Measurements from ENCODE around the gene GSTA3. TPM values are rescaled to one million over a fixed set of nuclear protein-coding genes. Genes with fewer than 3 reads are reported as not detected.

GSTA3 gene
- total and polyA plus RNA-seq, 2 donors (not counting 3 experiments of a cell fraction or from before 2014, with no cell fraction given) = not detected

DNA sequence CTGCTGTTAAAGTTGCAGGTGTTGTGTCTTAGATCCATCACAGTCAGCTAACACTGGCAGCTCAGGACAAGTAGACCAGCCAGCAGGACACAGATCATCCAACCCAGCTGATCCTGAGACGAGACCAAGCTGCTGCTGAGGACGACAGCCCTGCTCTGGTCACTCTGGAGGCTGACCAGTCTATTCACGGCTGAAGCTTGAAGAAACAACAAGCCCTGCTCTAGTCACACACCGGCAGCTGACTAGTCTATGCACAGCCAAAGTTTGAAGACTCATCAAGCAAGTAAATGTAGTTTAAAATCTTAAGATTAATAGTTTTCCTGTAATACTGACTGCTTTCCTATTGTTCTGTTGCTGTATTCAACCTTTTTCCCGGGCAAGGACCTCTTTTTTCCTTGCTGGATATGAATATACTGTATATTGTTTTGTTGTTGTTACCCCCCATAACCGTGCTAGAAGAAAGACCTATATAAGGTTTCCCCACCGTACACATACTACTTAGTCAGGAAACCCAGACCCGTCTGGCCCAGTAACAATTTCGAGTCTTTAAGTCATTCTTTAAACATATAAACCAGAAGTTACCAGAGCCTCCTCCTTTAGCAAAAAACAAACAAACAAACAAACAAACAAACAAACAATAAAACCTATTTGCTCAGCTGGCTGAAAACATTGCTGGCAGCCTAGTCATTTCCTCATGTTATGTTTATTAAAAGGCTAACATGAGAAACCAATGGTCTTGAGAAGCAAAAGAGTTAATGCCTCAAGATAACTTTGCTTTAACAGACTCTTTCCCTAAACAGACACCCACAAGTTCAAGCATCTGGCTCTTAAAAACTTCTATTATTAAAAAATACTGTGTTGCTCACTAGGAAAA is 16.7 kb upstream of the GSTA3 start:
- CTCF ChIA-PET = no interaction called here
- H4K20me1 ChIP-seq (replicated peaks; ENCODE audit: control insufficient read depth, extremely low read depth, insufficient read depth, low read length) = no peaks in the 10 kb centered on the region

More for the DNA sequence above, 16.7 kb upstream of the GSTA3 start:
- Histone ChIP-seq H3K27me3 (ENCODE audit: control insufficient read depth in 2 of 2, insufficient read depth in 2 of 2, low read length in 2 of 2) (no peaks in the 10 kb centered on the region), H3K9ac (replicated peaks; ENCODE audit: extremely low read depth, insufficient read depth, low read length) (no peak overlapping the region), H3K4me2 (ENCODE audit: insufficient read depth, low read length) (no peak overlapping the region), H3K79me2 (ENCODE audit: control insufficient read depth, insufficient read depth, low read length) (no peaks in the 10 kb centered on the region), H3K4me1 (ENCODE audit: control insufficient read depth, extremely low read depth, insufficient read depth, low read length) (peaks cover 11% of the 10 kb centered on the region), H3K9me3 (replicated peaks; ENCODE audit: control insufficient read depth, insufficient read depth, low read length) (no peaks in the 10 kb centered on the region), H3K27ac (ENCODE audit: insufficient read depth, low read depth, low read length) (no peak overlapping the region), H3K36me3 (ENCODE audit: control insufficient read depth in 2 of 2, extremely low read depth in 1 of 2, insufficient read depth in 2 of 2, low read length in 2 of 2) (no peaks in the 10 kb centered on the region), H3K4me3 (replicated peaks in 1 of 3; ENCODE audit: insufficient read depth in 1 of 3, low read depth in 1 of 3, low read length in 3 of 3) (no peak overlapping the region), H2AFZ (ENCODE audit: low read depth, low read length) (peak overlapping the region; percentile 29), H3K9me1 (replicated peaks; ENCODE audit: control insufficient read depth, extremely low read depth, insufficient read depth, low read length) (no peaks in the 10 kb centered on the region)
- POLR2A ChIA-PET = interaction anchor here (0.6 kb wide), 1 partner anchor 507 kb away, joined by 4 read pairs; no protein-coding TSS in a partner anchor
- peak; percentile 62 for FAIRE-seq
- intact Hi-C loops (cut with micrococcal nuclease) = no loop called here
- dilution Hi-C loops (cut with MboI; ENCODE audit: extremely low pct_ligation_motif_present, low sequenced_read_pairs) = no loop called here
- no peak for DNase-seq (ENCODE audit: low read depth, low spot score)
- TF ChIP-seq JUN (IDR thresholded peaks at IDR 0.05; ENCODE audit: borderline replicate concordance, insufficient read depth, insufficient read length, low read depth) = no peak
- no peak for TF ChIP-seq POLR2AphosphoS5 (IDR thresholded peaks at IDR 0.05; ENCODE audit: insufficient read depth, low read depth, low read length)
- TF ChIP-seq EZH2 (IDR thresholded peaks at IDR 0.05; ENCODE audit: borderline replicate concordance, low read depth, low read length, severe bottlenecking) = no peak
- TF ChIP-seq, protein P1, sequence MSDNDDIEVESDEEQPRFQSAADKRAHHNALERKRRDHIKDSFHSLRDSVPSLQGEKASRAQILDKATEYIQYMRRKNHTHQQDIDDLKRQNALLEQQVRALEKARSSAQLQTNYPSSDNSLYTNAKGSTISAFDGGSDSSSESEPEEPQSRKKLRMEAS (IDR thresholded peaks at IDR 0.05; ENCODE audit: insufficient read depth, insufficient read length) = no peak
- TF ChIP-seq, protein P2, sequence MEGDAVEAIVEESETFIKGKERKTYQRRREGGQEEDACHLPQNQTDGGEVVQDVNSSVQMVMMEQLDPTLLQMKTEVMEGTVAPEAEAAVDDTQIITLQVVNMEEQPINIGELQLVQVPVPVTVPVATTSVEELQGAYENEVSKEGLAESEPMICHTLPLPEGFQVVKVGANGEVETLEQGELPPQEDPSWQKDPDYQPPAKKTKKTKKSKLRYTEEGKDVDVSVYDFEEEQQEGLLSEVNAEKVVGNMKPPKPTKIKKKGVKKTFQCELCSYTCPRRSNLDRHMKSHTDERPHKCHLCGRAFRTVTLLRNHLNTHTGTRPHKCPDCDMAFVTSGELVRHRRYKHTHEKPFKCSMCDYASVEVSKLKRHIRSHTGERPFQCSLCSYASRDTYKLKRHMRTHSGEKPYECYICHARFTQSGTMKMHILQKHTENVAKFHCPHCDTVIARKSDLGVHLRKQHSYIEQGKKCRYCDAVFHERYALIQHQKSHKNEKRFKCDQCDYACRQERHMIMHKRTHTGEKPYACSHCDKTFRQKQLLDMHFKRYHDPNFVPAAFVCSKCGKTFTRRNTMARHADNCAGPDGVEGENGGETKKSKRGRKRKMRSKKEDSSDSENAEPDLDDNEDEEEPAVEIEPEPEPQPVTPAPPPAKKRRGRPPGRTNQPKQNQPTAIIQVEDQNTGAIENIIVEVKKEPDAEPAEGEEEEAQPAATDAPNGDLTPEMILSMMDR (IDR thresholded peaks at IDR 0.05; ENCODE audit: extremely low read depth in 1 of 2, insufficient read depth in 1 of 2, low read depth in 1 of 2, low read length in 2 of 2) = no peak
- BruUV-seq (replicated peaks) = no TSS peak
